Activated CD4-positive, alpha-beta T cell treated with anti-CD3 and anti-CD28 coated beads, Interleukin-2, amount 50 U/mL, for 48 hours (primary cell): ENCODE results near the gene FAR1.
"Not testable (repeated sequence)": the region's sequence is repeated elsewhere in the genome, so short reads cannot be mapped to it uniquely, and the experiment has no call there.

Source experiments
- DNase-seq, 2 experiments: peaks; one replicate each; pipeline ENCODE4 v3.0.0-alpha.2; 2020

Gene FAR1

GRCh38 chr11:13713982-13714381 is 45.5 kb downstream of the FAR1 start:
- no peak for DNase-seq

DNA sequence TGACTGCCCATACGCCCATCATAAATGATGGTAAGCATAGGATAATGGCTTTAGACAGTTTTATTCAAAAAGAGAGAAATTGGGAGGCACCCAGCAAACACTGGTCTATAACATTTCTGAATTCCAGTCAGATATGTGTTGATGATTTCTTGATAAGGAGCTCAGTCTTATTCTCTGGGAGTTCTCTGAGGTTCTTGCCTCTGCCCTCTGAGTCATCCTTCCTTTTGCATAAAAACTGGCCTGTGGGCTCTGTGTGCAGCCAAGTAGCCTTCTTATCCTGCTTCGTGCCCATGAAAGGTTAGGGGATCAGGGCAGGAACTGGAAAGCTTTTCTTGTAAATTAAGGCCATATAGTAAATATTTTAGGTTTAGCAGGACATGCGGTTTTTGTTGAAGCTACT is 48.9 kb downstream of the FAR1 start:
- no peak for DNase-seq

DNA sequence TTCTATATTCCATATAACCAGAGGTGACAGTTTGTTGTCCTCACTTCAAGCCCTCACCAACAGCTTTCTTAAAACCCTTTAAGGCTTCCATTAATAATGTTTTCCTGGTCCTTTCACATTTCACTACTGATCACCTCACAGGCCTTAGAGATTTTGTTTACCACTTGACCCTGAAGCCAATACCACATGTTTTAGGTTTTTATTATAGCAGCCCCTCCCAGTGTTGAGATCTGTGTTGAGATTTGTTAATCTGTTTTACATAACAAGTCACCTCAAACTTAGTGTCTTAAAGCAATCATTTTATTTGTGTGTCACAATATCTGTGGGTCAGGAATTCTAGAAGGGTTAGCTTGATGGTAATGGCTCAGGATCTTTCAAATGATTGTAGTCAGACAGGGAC is 49.9 kb downstream of the FAR1 start:
- DNase-seq = no peak

GRCh38 chr11:13720940-13721339 is 52.5 kb downstream of the FAR1 start:
- DNase-seq = no peak

DNA sequence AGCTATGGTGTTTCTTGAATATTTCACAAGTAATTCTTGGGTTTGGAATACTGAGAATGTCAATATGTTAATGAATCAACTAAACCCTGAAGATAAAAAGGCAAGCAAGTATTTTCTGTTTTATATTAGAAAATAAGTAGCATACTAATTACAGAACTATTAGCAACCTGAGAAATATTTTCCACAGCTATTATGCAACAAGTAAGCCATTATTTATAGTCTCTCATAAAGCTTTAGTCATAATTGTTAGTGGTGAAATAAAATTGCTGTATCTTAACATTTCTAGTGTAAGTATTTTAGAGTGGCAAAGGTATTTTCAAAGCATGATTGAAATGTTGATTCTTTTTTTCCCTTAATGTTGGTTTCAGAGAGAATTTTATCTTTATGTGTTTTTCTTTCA is 53.3 kb downstream of the FAR1 start:
- no peak for DNase-seq

GRCh38 chr11:13726456-13726855 is 58.0 kb downstream of the FAR1 start:
- no peak for DNase-seq

- DNase-seq = no peak
Measured at GRCh38 chr11:13728076-13728475, 59.6 kb downstream of the FAR1 start.

DNA sequence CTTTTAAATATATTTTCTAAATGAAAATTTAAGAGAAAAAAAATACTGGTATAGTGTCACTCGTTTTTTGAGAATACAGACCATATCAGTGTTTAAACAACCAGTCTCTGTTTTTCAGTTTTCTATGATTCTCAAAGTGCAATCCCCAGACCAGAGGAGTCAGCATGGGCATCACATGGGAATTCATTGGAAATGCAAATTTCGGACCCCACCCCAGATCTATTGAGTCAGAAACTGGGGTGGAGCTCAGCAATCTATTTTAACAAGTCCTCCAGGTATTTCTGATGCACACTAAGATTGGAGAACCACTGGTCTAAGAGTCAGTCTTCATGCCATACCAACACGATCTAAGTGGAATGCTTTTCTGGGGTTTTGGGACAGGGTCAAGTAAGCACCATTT is 66.1 kb downstream of the FAR1 start:
- DNase-seq = no peak

DNA sequence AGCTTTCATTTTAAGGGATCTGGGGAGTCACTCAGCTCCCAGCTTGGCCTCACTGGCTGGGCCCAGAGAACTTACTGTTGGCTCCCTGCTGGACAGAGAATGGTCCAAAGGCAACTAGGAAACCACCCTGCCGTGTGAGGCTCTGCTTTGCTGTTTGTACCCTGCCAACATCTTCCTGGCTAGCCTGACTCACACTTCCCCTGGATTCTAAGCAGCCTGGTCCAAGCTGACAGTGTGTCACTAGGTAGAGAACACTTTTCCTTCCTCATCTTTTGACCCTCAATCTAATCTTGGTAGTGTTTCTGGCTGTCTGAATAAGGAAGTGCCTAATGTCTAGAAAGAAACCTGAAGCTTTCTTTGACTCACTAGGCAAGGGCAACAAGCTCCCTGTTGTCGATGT is 76.7 kb downstream of the FAR1 start:
- DNase-seq = no peak

DNA sequence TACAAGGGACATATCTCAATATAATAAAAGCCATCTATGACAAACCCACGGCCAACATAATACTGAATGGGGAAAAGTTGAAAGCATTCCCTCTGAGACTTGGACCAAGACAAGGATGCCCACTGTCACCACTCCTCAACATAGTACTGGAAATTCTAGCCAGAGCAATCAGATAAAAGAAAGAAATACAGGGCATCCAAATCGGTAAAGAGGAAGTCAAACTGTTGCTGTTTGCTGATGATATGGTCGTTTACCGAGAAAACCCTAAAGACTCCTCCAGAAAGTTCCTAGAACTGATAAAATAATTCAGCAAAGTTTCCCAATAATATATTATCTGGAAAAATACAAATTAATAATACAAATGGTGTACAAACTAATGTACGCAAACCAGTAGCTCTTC is 84.8 kb downstream of the FAR1 start:
- not testable (repeated sequence) for DNase-seq

DNA sequence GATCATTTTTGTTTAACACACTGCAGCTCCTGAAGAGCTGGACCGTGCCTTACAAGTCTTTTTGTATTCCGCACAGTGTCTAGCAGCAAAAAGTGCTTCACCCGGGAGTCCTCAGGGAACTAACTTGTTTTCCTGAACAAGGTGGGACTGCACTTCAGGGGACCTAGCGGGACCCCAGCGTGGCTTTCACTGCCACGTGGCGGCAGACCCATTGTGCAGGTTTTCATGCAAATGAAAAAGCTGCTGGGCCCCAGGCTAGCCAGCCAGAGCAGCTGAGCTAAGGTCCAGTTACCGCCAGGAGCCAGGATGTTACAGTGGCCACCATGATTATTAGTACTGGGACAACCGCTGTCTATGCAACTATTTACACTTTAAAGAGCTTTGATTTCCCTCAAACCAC is 90.6 kb downstream of the FAR1 start:
- DNase-seq = no peak

DNA sequence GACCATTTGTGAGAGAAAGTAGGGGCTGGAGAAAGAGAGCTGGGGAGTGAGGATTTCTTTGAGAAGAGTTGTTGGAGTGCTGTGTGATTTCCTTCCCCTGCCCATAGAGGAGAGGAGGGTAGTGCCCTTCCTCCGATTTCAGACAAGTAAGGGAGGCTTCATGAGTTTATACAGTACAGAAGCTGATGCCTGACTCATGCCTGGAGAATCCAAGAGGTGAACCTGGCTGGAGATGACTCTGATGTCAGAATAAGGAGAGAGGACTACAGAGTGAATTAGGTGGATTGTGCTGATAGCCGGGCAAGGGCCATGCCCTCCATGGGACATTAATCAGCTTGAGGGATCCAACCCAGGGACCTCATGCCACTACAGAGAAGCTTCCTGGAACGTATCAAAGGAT is 91.6 kb downstream of the FAR1 start:
- DNase-seq = no peak

- DNase-seq = no peak
Measured at GRCh38 chr11:13761250-13761649, 92.8 kb downstream of the FAR1 start.

DNA sequence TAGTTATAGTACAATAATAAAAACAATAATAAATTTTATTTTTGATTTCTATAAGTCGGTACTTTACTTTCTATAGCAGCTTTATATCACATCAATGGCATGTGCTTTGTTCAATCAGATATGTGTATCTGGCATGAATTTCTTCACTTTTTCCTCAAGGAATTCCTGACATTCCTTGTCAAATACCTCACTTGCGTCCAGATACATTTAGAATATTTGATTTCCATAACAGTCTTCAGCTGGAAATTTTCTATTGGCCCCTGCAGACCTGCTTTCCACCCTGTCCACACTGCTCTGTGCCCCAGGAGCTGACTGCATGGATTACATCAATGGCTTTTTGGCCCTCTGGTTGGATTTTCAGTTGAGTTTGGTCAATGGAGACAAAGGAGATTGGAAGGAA is 93.2 kb downstream of the FAR1 start:
- DNase-seq = no peak

- DNase-seq = no peak
Measured at GRCh38 chr11:13762718-13763117, 94.2 kb downstream of the FAR1 start.

- no peak for DNase-seq
Measured at GRCh38 chr11:13763341-13763740, 94.9 kb downstream of the FAR1 start.

GRCh38 chr11:13765886-13766285 is 97.4 kb downstream of the FAR1 start:
- no peak for DNase-seq

- DNase-seq = no peak
Measured at GRCh38 chr11:13767471-13767870, 99.0 kb downstream of the FAR1 start.

DNA sequence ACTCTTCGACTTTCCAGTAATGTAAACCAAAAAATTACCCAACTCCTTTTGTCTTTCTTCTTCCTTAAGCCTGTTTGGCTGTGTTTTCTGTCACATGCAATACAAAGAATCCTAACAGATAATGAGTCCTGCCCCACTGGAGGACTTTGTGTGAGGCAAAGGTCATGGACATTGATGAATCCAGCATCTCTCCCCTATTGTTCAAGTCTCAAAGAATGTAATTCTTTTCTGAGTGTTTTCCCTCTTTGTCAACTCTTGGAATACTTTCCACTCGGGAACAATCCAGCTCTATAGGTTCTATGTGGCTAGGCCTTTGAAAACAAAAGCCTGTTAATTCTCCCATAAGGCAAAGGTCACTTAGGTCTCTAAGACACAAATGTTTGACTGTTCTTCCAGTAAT is 100.7 kb downstream of the FAR1 start:
- no peak for DNase-seq

DNA sequence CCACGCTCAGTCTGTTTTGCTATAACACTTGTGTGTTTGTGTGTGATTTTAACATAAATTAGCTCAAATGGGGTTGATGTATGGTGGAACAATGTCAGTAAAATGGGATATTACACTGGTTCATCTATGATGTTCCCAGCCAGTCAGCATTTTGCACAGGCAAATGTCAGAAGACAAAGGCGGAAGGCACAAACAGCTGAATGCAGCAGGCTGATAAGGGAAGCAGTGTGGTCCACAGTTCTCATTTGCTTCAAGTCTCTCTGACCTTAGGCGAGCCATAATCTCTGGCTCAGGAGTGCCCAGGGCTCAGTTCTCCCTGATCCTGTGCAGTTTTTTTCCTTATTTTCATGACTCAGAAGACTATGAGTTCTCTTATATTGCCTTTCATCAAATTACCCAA is 102.7 kb downstream of the FAR1 start:
- DNase-seq = no peak

GRCh38 chr11:13772223-13773046 is 104.0 kb downstream of the FAR1 start:
- no peak for DNase-seq

DNA sequence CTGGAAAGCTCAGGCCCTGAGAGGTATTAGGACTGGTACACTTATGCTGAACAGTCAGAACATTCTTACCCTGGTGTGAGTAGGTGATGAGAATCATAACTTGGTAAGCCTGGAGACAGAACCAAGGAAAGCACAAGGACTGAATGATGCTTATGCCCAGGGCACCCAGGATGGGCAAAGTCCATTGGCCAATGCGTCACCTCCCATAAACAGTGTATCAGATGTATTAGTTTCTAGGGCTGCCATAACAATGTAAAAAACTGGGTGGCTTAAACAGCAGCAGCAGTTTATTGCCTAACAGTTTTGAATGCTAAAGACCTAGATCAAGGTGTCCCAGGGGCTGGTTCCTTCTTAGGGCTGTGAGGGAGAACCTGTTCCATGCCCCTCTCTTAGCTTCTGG is 107.0 kb downstream of the FAR1 start:
- DNase-seq = no peak

DNA sequence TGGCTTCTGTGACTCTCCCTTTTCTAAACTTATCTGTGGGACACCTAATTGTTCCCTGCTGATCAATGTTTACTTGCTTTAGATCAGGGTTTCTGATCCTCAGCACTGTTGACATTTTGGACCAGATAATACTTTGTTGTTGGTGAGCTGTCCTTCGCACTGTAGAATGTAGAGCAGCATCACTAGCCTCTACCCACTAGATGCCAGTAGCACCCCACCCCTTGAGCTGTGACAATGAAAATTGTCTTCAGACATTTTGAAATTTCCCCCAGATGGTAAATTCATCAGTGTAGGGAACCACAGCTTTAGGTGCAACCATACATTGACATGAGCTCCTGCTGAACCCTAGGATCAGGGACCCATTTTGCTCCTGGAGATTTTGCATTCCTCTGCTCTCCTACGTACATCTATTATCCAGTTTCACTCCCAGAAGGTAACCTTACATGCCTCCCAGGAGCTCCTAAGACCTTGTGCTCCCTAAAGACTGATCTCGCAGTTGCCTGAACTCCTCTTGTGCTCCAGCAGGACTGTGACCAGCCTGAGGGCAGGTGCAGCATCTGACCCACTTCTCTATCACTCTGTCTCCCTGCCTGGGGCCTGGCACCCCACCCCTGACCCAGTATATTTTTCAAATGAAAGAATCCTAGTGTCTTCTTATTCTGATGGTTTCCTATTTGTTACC is 107.8 kb downstream of the FAR1 start:
- peak in 1 of 2 experiments; percentile 19 for DNase-seq

GRCh38 chr11:13777341-13777985 is 109.0 kb downstream of the FAR1 start:
- DNase-seq = no peak
